Neural cell (in vitro differentiated cells): ENCODE data around the gene CACNA2D4. TPM values are rescaled to one million over a fixed set of nuclear protein-coding genes. Genes with fewer than 3 reads are reported as not detected.

Source experiments
- H2AFZ ChIP-seq: fragments of 200-600, 300-800 bp; sonication (generic), shearing (Covaris generic); 2 replicates; pipeline ENCODE4 v1.6.0; 2014; ENCODE audit warnings: low read depth, mild to moderate bottlenecking, antibody characterized with exemption, low read length, moderate library complexity
- H3F3A ChIP-seq: fragments of 200-600 bp; shearing (Covaris generic); 2 replicates; pipeline ENCODE4 v1.6.1; 2016; ENCODE audit warnings: mild to moderate bottlenecking, moderate library complexity, mixed read lengths, antibody characterized with exemption, low read length; ENCODE audit not compliant: insufficient read depth, poor library complexity, severe bottlenecking
- H3K27ac ChIP-seq: fragments of 200-600, 300-800 bp; sonication (generic), shearing (Covaris generic); 2 replicates; pipeline ENCODE4 v1.5.1; 2014; ENCODE audit warnings: mild to moderate bottlenecking, low read length, moderate library complexity
- H3K27me3 ChIP-seq: fragments of 300-800, 200-600 bp; sonication (generic), shearing (Covaris generic); 2 replicates; pipeline ENCODE4 v1.6.0; 2014; ENCODE audit warnings: mild to moderate bottlenecking, low read depth, low read length, moderate library complexity; ENCODE audit not compliant: insufficient read depth
- H3K36me3 ChIP-seq: fragments of 300-800, 200-600 bp; sonication (generic), shearing (Covaris generic); 2 replicates; pipeline ENCODE4 v1.5.1; 2014; ENCODE audit warnings: mild to moderate bottlenecking, antibody characterized with exemption, low read length, moderate library complexity; ENCODE audit not compliant: insufficient read depth
- H3K4me2 ChIP-seq: fragments of 300-800, 200-600 bp; sonication (generic), shearing (Covaris generic); 2 replicates; pipeline ENCODE4 v1.6.0; 2014; ENCODE audit warnings: mild to moderate bottlenecking, low read length
- H3K4me3 ChIP-seq: fragments of 300-800, 200-600 bp; sonication (generic), shearing (Covaris generic); 2 replicates; pipeline ENCODE4 v1.5.1; 2014; ENCODE audit warnings: mild to moderate bottlenecking, low read length, moderate library complexity
- H3K79me2 ChIP-seq: fragments of 200-600 bp; shearing (Covaris generic); replicated peaks from 2 replicates; pipeline ENCODE4 v1.6.0; 2014; ENCODE audit warnings: mild to moderate bottlenecking, low read length, moderate library complexity; ENCODE audit not compliant: insufficient read depth
- H3K9ac ChIP-seq: fragments of 300-800, 200-600 bp; sonication (generic), shearing (Covaris generic); 2 replicates; pipeline ENCODE4 v1.6.1; 2016; ENCODE audit warnings: mild to moderate bottlenecking, low read length, mixed read lengths
- H3K9me2 ChIP-seq: fragments of 200-600 bp; shearing (Covaris generic); 2 replicates; pipeline ENCODE4 v1.6.1; 2016; ENCODE audit warnings: mild to moderate bottlenecking, low read length, mixed read lengths; ENCODE audit not compliant: insufficient read depth
- H3K9me3 ChIP-seq: fragments of 200-600, 300-800 bp; sonication (generic), shearing (Covaris generic); 2 replicates; pipeline ENCODE4 v1.6.1; 2016; ENCODE audit warnings: mild to moderate bottlenecking, mixed run types, low read length, moderate library complexity, mixed read lengths
- H4K20me1 ChIP-seq: fragments of 200-600 bp; shearing (Covaris generic); 2 replicates; pipeline ENCODE4 v1.6.1; 2016; ENCODE audit warnings: mild to moderate bottlenecking, mixed run types; ENCODE audit not compliant: insufficient read depth
- EP300 ChIP-seq: fragments of 450-650 bp; conservative IDR thresholded peaks from 2 replicates; pipeline ENCODE4 v1.6.1; 2014; ENCODE audit warnings: antibody characterized with exemption, mild to moderate bottlenecking, moderate library complexity; ENCODE audit not compliant: poor library complexity, severe bottlenecking
- EZH2 ChIP-seq: fragments of 200-600, 300-800 bp; shearing (Covaris generic), sonication (generic); IDR thresholded peaks from 2 replicates; pipeline ENCODE4 v1.6.1; 2014; ENCODE audit warnings: antibody characterized with exemption, low read length, borderline replicate concordance, mild to moderate bottlenecking; ENCODE audit not compliant: insufficient read depth, poor library complexity, severe bottlenecking
- MXI1 ChIP-seq: fragments of 450-650 bp; conservative IDR thresholded peaks from 2 replicates; pipeline ENCODE4 v1.6.1; 2014; ENCODE audit warnings: antibody characterized with exemption, mild to moderate bottlenecking; ENCODE audit not compliant: poor library complexity, severe bottlenecking
- POLR2AphosphoS5 ChIP-seq: IDR thresholded peaks from 2 replicates; pipeline ENCODE4 v1.6.1; 2012
- RAD21 ChIP-seq: fragments of 450-650 bp; conservative IDR thresholded peaks from 2 replicates; pipeline ENCODE4 v1.6.1; 2014; ENCODE audit warnings: antibody characterized with exemption, mild to moderate bottlenecking, moderate library complexity
- SMC3 ChIP-seq: fragments of 450-650 bp; conservative IDR thresholded peaks from 2 replicates; pipeline ENCODE4 v1.6.1; 2014; ENCODE audit warnings: antibody characterized with exemption, mild to moderate bottlenecking, moderate library complexity; ENCODE audit not compliant: poor library complexity
- TAF1 ChIP-seq: IDR thresholded peaks from 2 replicates; pipeline ENCODE4 v1.6.1; 2012; ENCODE audit warnings: low read depth
- polyA plus RNA-seq: library from polyadenylated mRNA; depleted of rRNA; stranded (reverse); fragments of >200 nt; gene quantifications from 2 replicates; pipeline ENCODE4 v1.2.3, GENCODE V29; 2014
- TF ChIP-seq, protein P1 (sequence below): fragments of 450-650 bp; IDR thresholded peaks from 2 replicates; pipeline ENCODE4 v1.5.1; 2014; ENCODE audit warnings: antibody characterized with exemption, mild to moderate bottlenecking, moderate library complexity; ENCODE audit not compliant: poor library complexity, severe bottlenecking
- TF ChIP-seq, protein P2 (sequence below): IDR thresholded peaks from 2 replicates; pipeline ENCODE4 v1.6.1; 2012; ENCODE audit warnings: borderline replicate concordance

The CACNA2D4 gene
- polyA plus RNA-seq, 1 donor from 2014 or later = not detected

DNA sequence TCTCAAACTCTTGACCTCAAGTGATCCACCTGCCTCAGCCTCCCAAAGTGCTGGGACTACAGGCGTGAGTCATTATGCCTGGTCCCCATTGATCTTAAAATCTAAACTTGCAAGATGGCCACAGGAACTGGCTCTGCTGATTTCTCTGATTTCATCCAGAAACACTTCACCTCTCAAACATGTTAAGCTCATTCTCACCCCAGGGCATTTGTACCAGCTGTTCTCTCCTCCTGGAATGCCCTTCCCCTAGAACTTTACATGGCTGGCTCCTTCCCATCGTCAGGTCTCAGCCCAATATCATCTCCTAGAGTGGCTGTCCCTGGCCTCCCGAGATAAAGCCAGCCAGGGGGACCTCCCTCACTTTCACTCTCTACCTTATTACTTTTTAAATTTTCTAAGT is 103.3 kb downstream of the CACNA2D4 start:
- H3K9me3 ChIP-seq = no peaks in the 10 kb centered on the region
- H3K9me2 ChIP-seq = no peaks in the 10 kb centered on the region
- no peaks in the 10 kb centered on the region for H3F3A ChIP-seq
- H3K27me3 ChIP-seq = no peaks in the 10 kb centered on the region
- no peaks in the 10 kb centered on the region for H4K20me1 ChIP-seq
- H3K4me2 ChIP-seq = no peak overlapping the region
- no peaks in the 10 kb centered on the region for H3K79me2 ChIP-seq
- no peak overlapping the region for H3K4me3 ChIP-seq
- no peak overlapping the region for H3K27ac ChIP-seq
- H3K9ac ChIP-seq = no peak overlapping the region
- no peaks in the 10 kb centered on the region for H3K36me3 ChIP-seq
- no peak overlapping the region for H2AFZ ChIP-seq
- TF ChIP-seq EP300 (no peak), EZH2 (no peak), SMC3 (no peak), TAF1 (no peak), RAD21 (no peak), POLR2AphosphoS5 (no peak), MXI1 (no peak)
- TF ChIP-seq, protein P1, sequence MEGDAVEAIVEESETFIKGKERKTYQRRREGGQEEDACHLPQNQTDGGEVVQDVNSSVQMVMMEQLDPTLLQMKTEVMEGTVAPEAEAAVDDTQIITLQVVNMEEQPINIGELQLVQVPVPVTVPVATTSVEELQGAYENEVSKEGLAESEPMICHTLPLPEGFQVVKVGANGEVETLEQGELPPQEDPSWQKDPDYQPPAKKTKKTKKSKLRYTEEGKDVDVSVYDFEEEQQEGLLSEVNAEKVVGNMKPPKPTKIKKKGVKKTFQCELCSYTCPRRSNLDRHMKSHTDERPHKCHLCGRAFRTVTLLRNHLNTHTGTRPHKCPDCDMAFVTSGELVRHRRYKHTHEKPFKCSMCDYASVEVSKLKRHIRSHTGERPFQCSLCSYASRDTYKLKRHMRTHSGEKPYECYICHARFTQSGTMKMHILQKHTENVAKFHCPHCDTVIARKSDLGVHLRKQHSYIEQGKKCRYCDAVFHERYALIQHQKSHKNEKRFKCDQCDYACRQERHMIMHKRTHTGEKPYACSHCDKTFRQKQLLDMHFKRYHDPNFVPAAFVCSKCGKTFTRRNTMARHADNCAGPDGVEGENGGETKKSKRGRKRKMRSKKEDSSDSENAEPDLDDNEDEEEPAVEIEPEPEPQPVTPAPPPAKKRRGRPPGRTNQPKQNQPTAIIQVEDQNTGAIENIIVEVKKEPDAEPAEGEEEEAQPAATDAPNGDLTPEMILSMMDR = no peak
- TF ChIP-seq, protein P2, sequence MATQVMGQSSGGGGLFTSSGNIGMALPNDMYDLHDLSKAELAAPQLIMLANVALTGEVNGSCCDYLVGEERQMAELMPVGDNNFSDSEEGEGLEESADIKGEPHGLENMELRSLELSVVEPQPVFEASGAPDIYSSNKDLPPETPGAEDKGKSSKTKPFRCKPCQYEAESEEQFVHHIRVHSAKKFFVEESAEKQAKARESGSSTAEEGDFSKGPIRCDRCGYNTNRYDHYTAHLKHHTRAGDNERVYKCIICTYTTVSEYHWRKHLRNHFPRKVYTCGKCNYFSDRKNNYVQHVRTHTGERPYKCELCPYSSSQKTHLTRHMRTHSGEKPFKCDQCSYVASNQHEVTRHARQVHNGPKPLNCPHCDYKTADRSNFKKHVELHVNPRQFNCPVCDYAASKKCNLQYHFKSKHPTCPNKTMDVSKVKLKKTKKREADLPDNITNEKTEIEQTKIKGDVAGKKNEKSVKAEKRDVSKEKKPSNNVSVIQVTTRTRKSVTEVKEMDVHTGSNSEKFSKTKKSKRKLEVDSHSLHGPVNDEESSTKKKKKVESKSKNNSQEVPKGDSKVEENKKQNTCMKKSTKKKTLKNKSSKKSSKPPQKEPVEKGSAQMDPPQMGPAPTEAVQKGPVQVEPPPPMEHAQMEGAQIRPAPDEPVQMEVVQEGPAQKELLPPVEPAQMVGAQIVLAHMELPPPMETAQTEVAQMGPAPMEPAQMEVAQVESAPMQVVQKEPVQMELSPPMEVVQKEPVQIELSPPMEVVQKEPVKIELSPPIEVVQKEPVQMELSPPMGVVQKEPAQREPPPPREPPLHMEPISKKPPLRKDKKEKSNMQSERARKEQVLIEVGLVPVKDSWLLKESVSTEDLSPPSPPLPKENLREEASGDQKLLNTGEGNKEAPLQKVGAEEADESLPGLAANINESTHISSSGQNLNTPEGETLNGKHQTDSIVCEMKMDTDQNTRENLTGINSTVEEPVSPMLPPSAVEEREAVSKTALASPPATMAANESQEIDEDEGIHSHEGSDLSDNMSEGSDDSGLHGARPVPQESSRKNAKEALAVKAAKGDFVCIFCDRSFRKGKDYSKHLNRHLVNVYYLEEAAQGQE = no peak

DNA sequence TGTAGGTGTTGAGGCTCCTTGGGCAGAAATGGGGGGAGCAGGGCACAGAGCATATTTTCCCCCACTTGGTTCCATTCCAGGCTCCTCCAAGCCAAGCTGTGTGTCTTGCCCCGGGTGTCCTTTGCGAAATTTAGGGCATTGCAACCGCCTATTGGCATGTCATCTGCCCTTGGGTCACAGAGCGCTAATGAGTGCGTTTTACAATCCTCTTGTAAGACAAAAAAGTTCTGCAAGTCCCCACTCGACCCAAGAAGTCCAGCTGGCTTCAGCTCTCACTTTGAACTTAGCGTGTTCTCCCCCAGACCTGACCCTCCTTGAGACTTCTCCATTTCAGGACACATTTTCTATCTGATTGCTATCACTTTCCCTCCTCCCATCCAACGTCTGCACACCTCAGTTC is 104.2 kb downstream of the CACNA2D4 start:
- Histone ChIP-seq H3K36me3 (no peaks in the 10 kb centered on the region), H4K20me1 (no peaks in the 10 kb centered on the region), H3K27ac (no peak overlapping the region), H3F3A (no peaks in the 10 kb centered on the region), H2AFZ (no peak overlapping the region), H3K9ac (no peak overlapping the region), H3K4me3 (no peak overlapping the region), H3K4me2 (no peak overlapping the region), H3K27me3 (no peaks in the 10 kb centered on the region), H3K79me2 (no peaks in the 10 kb centered on the region), H3K9me2 (no peaks in the 10 kb centered on the region), H3K9me3 (no peaks in the 10 kb centered on the region)
- TF ChIP-seq RAD21 (no peak), MXI1 (no peak), SMC3 (no peak), EP300 (no peak), EZH2 (no peak), POLR2AphosphoS5 (no peak), TAF1 (no peak)
- TF ChIP-seq, protein P2 = no peak
- TF ChIP-seq, protein P1 = no peak
